ENCODE data around the gene ZFP2. TPM values are rescaled to one million over a fixed set of nuclear protein-coding genes. Genes with fewer than 3 reads are reported as not detected.
"Not testable (repeated sequence)": the region's sequence is repeated elsewhere in the genome, so short reads cannot be mapped to it uniquely, and the experiment has no call there.

Gene ZFP2
- total RNA-seq: 1 to 10 TPM in 3 of 4 donors, under 1 TPM in 1; 0.38 to 3.3 (median 1.9) TPM

DNA sequence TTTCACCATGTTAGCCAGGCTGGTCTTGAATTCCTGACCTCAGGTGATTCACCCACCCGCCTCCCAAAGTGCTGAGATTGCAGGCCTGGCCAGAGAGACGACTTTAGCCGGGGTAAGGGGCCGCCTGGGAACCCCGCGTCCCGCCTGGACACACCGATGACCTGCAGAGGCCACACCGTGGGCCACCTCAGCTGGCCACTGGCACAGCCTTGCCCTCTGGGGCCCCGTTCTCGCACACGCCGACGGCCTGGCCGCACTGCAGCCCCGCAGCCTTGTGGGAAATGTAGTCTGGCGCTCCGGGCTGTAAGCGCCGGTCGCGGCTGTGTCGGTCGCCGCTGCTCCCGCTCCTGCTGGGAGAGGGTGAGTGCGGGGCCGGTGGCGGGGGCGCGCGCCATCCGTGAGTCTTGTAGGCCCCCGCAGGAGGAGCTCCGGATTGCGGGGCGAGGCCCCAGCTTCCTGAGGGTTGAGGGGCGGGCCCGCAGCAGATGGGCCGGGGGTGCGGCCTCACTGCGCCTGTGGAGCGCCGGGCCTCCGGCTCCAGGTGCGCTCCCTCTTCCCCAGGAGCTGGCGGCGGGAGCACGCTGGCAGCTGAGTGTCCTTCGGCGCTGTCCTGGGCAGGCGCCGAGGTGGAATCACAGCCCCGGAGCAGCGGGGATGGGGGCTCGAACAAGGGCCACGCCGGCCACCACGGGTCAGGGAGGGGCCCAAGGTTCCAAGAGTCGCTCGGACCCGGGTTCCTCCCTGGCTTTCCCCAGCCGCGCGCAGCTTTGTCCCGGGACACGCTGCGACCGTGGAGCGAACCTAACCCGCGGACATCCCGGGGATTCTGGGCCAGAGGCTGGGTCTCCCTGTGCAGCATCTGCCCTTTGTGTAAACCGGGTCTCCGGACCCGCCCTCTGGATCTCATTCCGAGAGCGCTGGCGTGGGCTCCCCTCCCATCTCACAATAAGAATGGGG is at the start of gene ZFP2:
ZFP2 (plus strand) TSS at position 299 of the 957 bp plus-strand sequence. CDS start 35,401 bp downstream, outside the sequence.
- TF ChIP-seq CTCF (IDR thresholded peaks at IDR 0.05) (no peak), POLR2A (IDR thresholded peaks at IDR 0.05) (no peak)
- peak; percentile 16 to 87 for DNase-seq (ENCODE audit: low spot score in 2 of 2)
- intact Hi-C loops (cut with DNase I; ENCODE audit: low total_unique reads): no loop called here
- peak within 1 kb of the TSS; percentile 51 for H3K4me3 ChIP-seq (ENCODE audit: low read depth, poor library complexity, severe bottlenecking)
- 2 to 3% methylated on average over 26 to 54 of the region's 79 CpGs for WGBS, 2 donors

GRCh38 chr5:178849316-178849715 is 46.4 kb upstream of the ZFP2 start:
- TF ChIP-seq POLR2A (IDR thresholded peaks at IDR 0.05) (no peak), CTCF (IDR thresholded peaks at IDR 0.05) (no peak)
- intact Hi-C loops (cut with DNase I; ENCODE audit: low total_unique reads): no loop called here
- no peak overlapping the region for H3K4me3 ChIP-seq (ENCODE audit: low read depth, poor library complexity, severe bottlenecking)
- WGBS, 2 donors: 63 to 73% methylated on average over 5 of the region's 5 CpGs
- no peak for DNase-seq (ENCODE audit: low spot score in 2 of 2)

DNA sequence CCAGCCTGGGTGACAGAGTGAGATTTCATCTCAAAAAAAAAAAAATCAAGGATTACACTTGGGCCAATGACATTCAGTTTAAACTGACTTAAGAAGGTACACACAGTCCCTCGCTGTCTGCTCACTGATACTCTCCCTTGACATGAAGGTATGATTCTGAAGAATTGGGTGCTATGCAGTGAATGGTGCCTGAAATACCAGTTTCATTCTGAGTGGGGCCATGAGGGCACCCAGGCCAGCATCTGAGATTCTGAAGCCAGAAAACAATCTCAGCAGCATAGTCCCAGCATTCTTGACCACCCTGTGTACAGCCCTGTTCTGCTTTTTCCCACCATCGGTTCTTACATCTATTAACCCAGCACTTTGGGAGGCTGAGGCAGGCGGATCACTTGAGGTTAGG is 43.8 kb upstream of the ZFP2 start:
- H3K4me3 ChIP-seq (ENCODE audit: low read depth, poor library complexity, severe bottlenecking): no peak overlapping the region
- no peak for DNase-seq (ENCODE audit: low spot score in 2 of 2)
- no peak for TF ChIP-seq CTCF (IDR thresholded peaks at IDR 0.05)
- TF ChIP-seq POLR2A (IDR thresholded peaks at IDR 0.05): no peak
- intact Hi-C loops (cut with DNase I; ENCODE audit: low total_unique reads): no loop called here
- WGBS, 2 donors: 92 to 97% methylated on average over 3 of the region's 3 CpGs

DNA sequence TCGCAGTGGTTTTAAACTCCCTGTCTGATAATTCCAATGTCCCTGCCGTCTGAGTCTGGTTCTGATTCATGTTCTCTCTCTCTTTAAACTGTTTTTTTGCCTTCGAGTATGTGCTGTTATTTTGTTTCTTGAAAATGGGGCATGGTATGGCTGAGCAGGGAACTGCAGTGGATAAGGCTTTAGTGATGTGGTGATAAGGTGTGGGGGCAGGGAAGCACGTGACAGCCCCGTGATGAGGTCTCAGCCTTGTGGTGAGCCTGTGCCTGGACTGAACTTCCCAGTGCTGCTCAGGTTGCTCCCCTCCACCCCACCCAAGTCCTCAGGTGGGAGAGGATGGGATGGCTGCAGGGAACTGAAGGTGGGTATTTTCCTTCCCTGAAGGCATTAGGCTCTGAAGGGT is 41.4 kb upstream of the ZFP2 start:
- H3K4me3 ChIP-seq (ENCODE audit: low read depth, poor library complexity, severe bottlenecking): no peak overlapping the region
- intact Hi-C loops (cut with DNase I; ENCODE audit: low total_unique reads): no loop called here
- WGBS, 2 donors: 49 to 65% methylated on average over 5 of the region's 5 CpGs
- no peak for DNase-seq (ENCODE audit: low spot score in 2 of 2)
- TF ChIP-seq CTCF (IDR thresholded peaks at IDR 0.05) (no peak), POLR2A (IDR thresholded peaks at IDR 0.05) (no peak)

DNA sequence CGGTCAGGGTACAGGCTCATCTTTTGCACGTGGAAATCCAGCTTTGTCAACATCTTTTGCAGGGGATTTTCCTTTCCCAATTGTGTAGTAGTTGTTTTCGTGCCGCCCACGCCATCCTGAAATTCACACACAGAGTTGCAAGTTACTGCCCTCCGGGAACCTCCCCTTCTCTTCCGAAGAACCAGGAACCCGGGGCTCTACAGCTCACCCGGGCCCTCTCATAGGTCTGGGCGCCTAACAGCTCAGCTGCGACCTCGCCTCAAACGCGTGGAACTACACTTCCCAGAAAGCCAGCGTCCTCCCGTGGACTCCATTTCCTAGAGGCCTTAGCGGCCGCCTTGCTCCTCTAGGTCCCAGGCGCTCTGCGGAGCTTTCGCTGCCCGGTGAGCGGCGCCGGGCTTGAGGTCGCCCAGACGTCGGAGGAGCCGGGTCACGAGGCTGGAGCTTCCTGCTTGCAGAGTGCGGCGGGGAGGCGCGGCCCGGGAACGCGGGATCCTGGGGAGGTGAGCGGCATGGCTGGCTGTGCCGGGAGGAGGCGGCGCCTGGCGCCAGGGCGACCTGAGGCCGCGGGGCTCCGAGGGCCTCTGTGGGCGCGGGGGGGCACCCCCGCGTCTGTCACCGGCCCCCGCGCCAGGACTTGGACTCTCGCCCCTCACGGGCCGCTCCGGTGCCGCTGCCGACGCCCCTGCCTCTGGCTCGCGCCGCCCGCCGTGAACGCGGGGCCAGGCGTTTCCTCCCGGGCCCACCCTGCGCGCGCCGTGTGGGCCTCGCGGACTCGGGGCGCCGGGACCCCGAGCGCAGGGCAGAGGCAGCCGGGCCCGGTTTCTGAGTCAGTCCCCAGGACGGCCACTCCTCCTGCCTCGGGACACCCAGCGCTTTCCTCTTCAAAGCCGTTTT is 35.8 kb upstream of the ZFP2 start, which contains the start of gene ZNF354B:
ZNF354B (plus strand) TSS at position 329 of the 897 bp plus-strand sequence. CDS start 1,095 bp downstream, outside the sequence.
- H3K4me3 ChIP-seq (ENCODE audit: low read depth, poor library complexity, severe bottlenecking): peak within 1 kb of the TSS; percentile 82
- TF ChIP-seq POLR2A (IDR thresholded peaks at IDR 0.05) (no peak), CTCF (IDR thresholded peaks at IDR 0.05) (no peak)
- DNase-seq (ENCODE audit: low spot score in 2 of 2): peak; percentile 90 to 97
- intact Hi-C loops (cut with DNase I; ENCODE audit: low total_unique reads): no loop called here
- WGBS, 2 donors: 1% methylated on average over 35 to 38 of the region's 86 CpGs

GRCh38 chr5:178860615-178861014 is 35.1 kb upstream of the ZFP2 start:
- peak overlapping the region; percentile 82 for H3K4me3 ChIP-seq (ENCODE audit: low read depth, poor library complexity, severe bottlenecking)
- WGBS, 2 donors: no CpG with 5 or more reads among the region's 31 CpGs
- DNase-seq (ENCODE audit: low spot score in 2 of 2); intact Hi-C loops (cut with DNase I; ENCODE audit: low total_unique reads): not testable (repeated sequence)
